Trophoblast cell (in vitro differentiated cells and primary cell): ENCODE measurements around the gene RHEX.

Source experiments
- DNase-seq, 2 donors: peaks; one replicate each; pipeline ENCODE4 v3.0.0-alpha.2; 2016
- H2AFZ ChIP-seq: 2 replicates; pipeline ENCODE4 v1.6.1; 2013; ENCODE audit warnings: low read length, moderate library complexity, mild to moderate bottlenecking; ENCODE audit not compliant: insufficient read depth, poor library complexity
- H2AK5ac ChIP-seq: 2 replicates; pipeline ENCODE4 v1.6.1; 2013; ENCODE audit warnings: mild to moderate bottlenecking, low read length
- H2BK120ac ChIP-seq: 2 replicates; pipeline ENCODE4 v1.6.1; 2013; ENCODE audit warnings: low read length, mild to moderate bottlenecking, moderate library complexity; ENCODE audit not compliant: insufficient read depth, poor library complexity
- H2BK12ac ChIP-seq: 2 replicates; pipeline ENCODE4 v1.6.1; 2013; ENCODE audit warnings: mild to moderate bottlenecking, low read length, moderate library complexity
- H2BK5ac ChIP-seq: 2 replicates; pipeline ENCODE4 v1.6.1; 2013; ENCODE audit warnings: low read length, low read depth, moderate library complexity, mild to moderate bottlenecking; ENCODE audit not compliant: poor library complexity
- H3K14ac ChIP-seq: 2 replicates; pipeline ENCODE4 v1.6.1; 2013; ENCODE audit warnings: mild to moderate bottlenecking, low read length
- H3K18ac ChIP-seq: 2 replicates; pipeline ENCODE4 v1.6.1; 2013; ENCODE audit warnings: mild to moderate bottlenecking, low read length
- H3K23ac ChIP-seq: 2 replicates; pipeline ENCODE4 v1.6.1; 2013; ENCODE audit warnings: low read length
- H3K27ac ChIP-seq: 2 replicates; pipeline ENCODE4 v1.5.1; 2013; ENCODE audit warnings: low read depth, mild to moderate bottlenecking, inconsistent platforms, low read length, moderate library complexity
- H3K27me3 ChIP-seq: 2 replicates; pipeline ENCODE4 v1.6.1; 2013; ENCODE audit warnings: inconsistent platforms, mild to moderate bottlenecking, low read length, moderate library complexity; ENCODE audit not compliant: insufficient read depth
- H3K36me3 ChIP-seq, 2 experiments: 1 replicate in 1 of 2; 2 replicates in 1 of 2; pipeline ENCODE4 v1.6.1; 2013; ENCODE audit warnings: low read length in 2 of 2, mild to moderate bottlenecking in 2 of 2, moderate library complexity in 1 of 2; ENCODE audit not compliant: insufficient read depth in 2 of 2, control insufficient read depth in 1 of 2
- H3K4ac ChIP-seq: 2 replicates; pipeline ENCODE4 v1.6.1; 2013; ENCODE audit warnings: low read depth, mild to moderate bottlenecking, low read length, moderate library complexity
- H3K4me1 ChIP-seq, 2 experiments: 1 replicate in 1 of 2; 2 replicates in 1 of 2; pipeline ENCODE4 v1.6.1; 2013; ENCODE audit warnings: low read length in 2 of 2, mild to moderate bottlenecking in 2 of 2, moderate library complexity in 1 of 2; ENCODE audit not compliant: insufficient read depth in 2 of 2, control insufficient read depth in 1 of 2
- H3K4me2 ChIP-seq: 2 replicates; pipeline ENCODE4 v1.6.1; 2013; ENCODE audit warnings: inconsistent platforms, mild to moderate bottlenecking, low read length, moderate library complexity
- H3K4me3 ChIP-seq: 2 replicates; pipeline ENCODE4 v1.5.1; 2013; ENCODE audit warnings: mild to moderate bottlenecking, low read depth, low read length, inconsistent platforms
- H3K79me1 ChIP-seq: one replicate; pipeline ENCODE4 v1.6.1; 2013; ENCODE audit warnings: low read length
- H3K79me2 ChIP-seq: 2 replicates; pipeline ENCODE4 v1.6.1; 2013; ENCODE audit warnings: low read length, mild to moderate bottlenecking; ENCODE audit not compliant: control insufficient read depth, insufficient read depth, poor library complexity
- H3K9ac ChIP-seq: 2 replicates; pipeline ENCODE4 v1.6.1; 2013; ENCODE audit warnings: mild to moderate bottlenecking, low read length
- H3K9me3 ChIP-seq: 2 replicates; pipeline ENCODE4 v1.6.1; 2013; ENCODE audit warnings: low read depth, mild to moderate bottlenecking, control low read depth, inconsistent platforms, low read length; ENCODE audit not compliant: insufficient read depth
- H4K12ac ChIP-seq: 2 replicates; pipeline ENCODE4 v1.6.1; 2013; ENCODE audit warnings: low read depth, mild to moderate bottlenecking, low read length, moderate library complexity
- H4K8ac ChIP-seq: 2 replicates; pipeline ENCODE4 v1.6.1; 2013; ENCODE audit warnings: low read depth, mild to moderate bottlenecking, low read length, moderate library complexity
- H4K91ac ChIP-seq: one replicate; pipeline ENCODE4 v1.6.1; 2013; ENCODE audit warnings: low read depth, mild to moderate bottlenecking, low read length, moderate library complexity
- WGBS: extraction: QIAGEN DNeasy Blood & Tissue Kit; methylation state at CpG from one replicate; pipeline ENCODE4 v1.1.7; 2013; ENCODE audit warnings: missing lambda C conversion rate; ENCODE audit not compliant: insufficient read length, insufficient coverage; ENCODE audit errors: extremely low coverage; 5-methylcytosine and 5-hydroxymethylcytosine counted together

The RHEX gene

DNA sequence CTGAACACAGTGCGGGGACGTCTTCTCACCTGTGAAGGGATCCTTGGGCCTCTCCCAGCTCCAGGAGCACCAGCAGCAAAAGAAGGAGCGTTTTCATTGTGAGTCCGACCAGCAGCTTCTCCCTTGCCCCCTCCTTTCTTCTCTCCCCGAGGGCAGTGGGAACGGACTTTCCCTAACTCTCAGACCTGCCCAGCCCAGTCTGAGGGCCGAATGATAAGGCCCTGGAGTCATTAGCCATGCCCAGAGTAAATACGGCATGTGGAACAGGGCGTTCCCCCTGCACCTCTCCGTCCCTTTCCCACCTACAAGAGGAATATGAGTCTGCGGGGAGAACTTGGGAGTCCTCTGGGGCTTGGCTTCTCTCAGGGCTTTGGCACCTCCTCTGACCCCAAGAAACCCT, 29.3 kb upstream of the RHEX start, which contains the start of gene CTSE:
CTSE (minus strand) TSS at position 201 of the 400 bp plus-strand sequence; CDS start at position 97, 104 bp downstream.
- Histone ChIP-seq H3K4ac (no peak within 1 kb of the TSS), H2BK5ac (no peak within 1 kb of the TSS), H3K23ac (no peak within 1 kb of the TSS), H3K9me3 (peaks cover 3% of the 10 kb centered on the region), H3K14ac (no peak within 1 kb of the TSS), H3K79me1 (peaks cover 2% of the 10 kb centered on the region), H3K4me1 (peaks cover 6 to 11% of the 10 kb centered on the region in 2 experiments), H3K27ac (no peak within 1 kb of the TSS), H3K18ac (no peak within 1 kb of the TSS), H3K4me3 (no peak within 1 kb of the TSS), H3K79me2 (no peaks in the 10 kb centered on the region), H3K4me2 (no peak within 1 kb of the TSS), H4K8ac (no peak within 1 kb of the TSS), H4K12ac (no peak within 1 kb of the TSS), H4K91ac (no peak within 1 kb of the TSS), H2BK12ac (no peak within 1 kb of the TSS), H2AFZ (no peak within 1 kb of the TSS), H3K9ac (no peak within 1 kb of the TSS), H3K36me3 (no peaks in the 10 kb centered on the region), H2AK5ac (no peak within 1 kb of the TSS), H3K27me3 (no peaks in the 10 kb centered on the region), H2BK120ac (no peak within 1 kb of the TSS)
- no CpG with 5 or more reads among the region's 11 CpGs for WGBS
- DNase-seq: no peak

DNA sequence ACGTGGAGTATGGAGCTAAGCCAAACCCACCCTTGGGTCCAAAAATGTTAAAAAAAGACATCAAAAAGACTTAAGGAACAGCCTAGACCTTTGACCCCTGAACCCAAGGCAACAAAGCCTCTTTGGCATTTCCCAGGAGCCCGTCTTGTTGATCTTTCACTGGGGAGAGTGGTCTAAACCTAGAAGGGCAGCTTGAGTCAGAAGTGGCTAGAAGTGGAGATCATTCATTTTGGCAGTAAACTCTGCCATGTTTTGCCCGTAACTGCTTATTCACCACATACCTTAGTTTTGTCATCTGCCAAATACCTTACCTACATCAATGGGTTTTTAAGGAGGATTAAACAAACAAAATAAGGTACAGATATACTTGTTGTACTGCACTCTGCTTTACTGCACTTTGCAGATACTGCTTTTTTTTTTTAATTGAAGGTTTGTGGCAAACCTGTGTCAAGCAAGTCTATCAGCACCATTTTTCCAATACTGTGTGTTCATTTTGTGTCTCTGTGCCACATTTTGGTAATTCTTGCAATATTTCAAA, 27.6 kb upstream of the RHEX start:
- Histone ChIP-seq H2AFZ (no peak overlapping the region), H4K12ac (no peak overlapping the region), H4K91ac (no peak overlapping the region), H2BK5ac (no peak overlapping the region), H3K14ac (no peak overlapping the region), H4K8ac (no peak overlapping the region), H3K18ac (no peak overlapping the region), H2BK120ac (no peak overlapping the region), H3K4me1 (peaks cover 6 to 11% of the 10 kb centered on the region in 2 experiments), H3K9me3 (peaks cover 3% of the 10 kb centered on the region), H2AK5ac (no peak overlapping the region), H3K4ac (no peak overlapping the region), H3K36me3 (no peaks in the 10 kb centered on the region), H2BK12ac (no peak overlapping the region), H3K9ac (no peak overlapping the region), H3K79me2 (no peaks in the 10 kb centered on the region), H3K4me2 (no peak overlapping the region), H3K23ac (no peak overlapping the region), H3K27me3 (no peaks in the 10 kb centered on the region), H3K79me1 (peaks cover 2% of the 10 kb centered on the region), H3K4me3 (no peak overlapping the region), H3K27ac (no peak overlapping the region)
- no CpG with 5 or more reads among the region's 3 CpGs for WGBS
- no peak for DNase-seq

GRCh38 chr1:206029484-206029883, 23.5 kb upstream of the RHEX start:
- Histone ChIP-seq H2BK12ac (no peak overlapping the region), H3K23ac (no peak overlapping the region), H3K4me3 (no peak overlapping the region), H4K8ac (no peak overlapping the region), H3K27me3 (no peaks in the 10 kb centered on the region), H3K14ac (no peak overlapping the region), H2AFZ (no peak overlapping the region), H3K79me1 (no peaks in the 10 kb centered on the region), H2AK5ac (no peak overlapping the region), H2BK120ac (no peak overlapping the region), H2BK5ac (no peak overlapping the region), H3K4me2 (no peak overlapping the region), H3K79me2 (no peaks in the 10 kb centered on the region), H3K9ac (no peak overlapping the region), H4K91ac (no peak overlapping the region), H3K18ac (no peak overlapping the region), H3K4me1 (no peaks in the 10 kb centered on the region), H3K27ac (no peak overlapping the region), H3K36me3 (no peaks in the 10 kb centered on the region), H3K4ac (no peak overlapping the region), H4K12ac (no peak overlapping the region), H3K9me3 (peaks cover 2% of the 10 kb centered on the region)
- DNase-seq: peak in 1 of 2 donors; percentile 16
- no CpG with 5 or more reads among the region's 4 CpGs for WGBS

- H3K36me3 ChIP-seq: no peaks in the 10 kb centered on the region
- H3K14ac ChIP-seq: no peak overlapping the region
- H3K4me3 ChIP-seq: no peak overlapping the region
- peaks cover 2% of the 10 kb centered on the region for H3K9me3 ChIP-seq
- H2BK12ac ChIP-seq: no peak overlapping the region
- H3K4me2 ChIP-seq: no peak overlapping the region
- H3K23ac ChIP-seq: no peak overlapping the region
- H3K9ac ChIP-seq: no peak overlapping the region
- H2AFZ ChIP-seq: no peak overlapping the region
- no peak overlapping the region for H2AK5ac ChIP-seq
- H4K12ac ChIP-seq: no peak overlapping the region
- H3K4me1 ChIP-seq: no peaks in the 10 kb centered on the region
- no CpG with 5 or more reads among the region's 4 CpGs for WGBS
- no peak overlapping the region for H3K27ac ChIP-seq
- no peaks in the 10 kb centered on the region for H3K79me1 ChIP-seq
- H4K91ac ChIP-seq: no peak overlapping the region
- H3K18ac ChIP-seq: no peak overlapping the region
- no peaks in the 10 kb centered on the region for H3K79me2 ChIP-seq
- DNase-seq: no peak
- H3K27me3 ChIP-seq: no peaks in the 10 kb centered on the region
- no peak overlapping the region for H4K8ac ChIP-seq
- H2BK5ac ChIP-seq: no peak overlapping the region
- no peak overlapping the region for H3K4ac ChIP-seq
- no peak overlapping the region for H2BK120ac ChIP-seq
Measured at GRCh38 chr1:206030191-206030590, 22.8 kb upstream of the RHEX start.
